Measurements from ENCODE around the gene PHLPP1. TPM values are rescaled to one million over a fixed set of nuclear protein-coding genes. Genes with fewer than 3 reads are reported as not detected.

The PHLPP1 gene
- total RNA-seq, 1 experiment from 2014 or later = 39.9 TPM

GRCh38 chr18:62883937-62884735 is 168.8 kb downstream of the PHLPP1 start:
- Histone ChIP-seq H2BK12ac (ENCODE audit: insufficient read length, low read depth, low read length) (no peak overlapping the region), H2BK5ac (ENCODE audit: insufficient read length, low read length) (no peak overlapping the region), H3K9me3 (ENCODE audit: control insufficient read depth, low read depth, low read length) (no peaks in the 10 kb centered on the region), H2AFZ (ENCODE audit: low read length) (no peak overlapping the region), H3K4ac (ENCODE audit: low read depth, low read length) (no peak overlapping the region), H2BK20ac (ENCODE audit: low read depth, low read length, poor library complexity, severe bottlenecking) (no peak overlapping the region), H3K23me2 (ENCODE audit: insufficient read length, low read depth, low read length, poor library complexity, severe bottlenecking) (no peaks in the 10 kb centered on the region), H3T11ph (ENCODE audit: low read length) (no peak overlapping the region), H2BK120ac (ENCODE audit: low read depth, low read length, poor library complexity, severe bottlenecking) (no peak overlapping the region), H3K27me3 (ENCODE audit: insufficient read depth, low read length) (no peaks in the 10 kb centered on the region), H3K14ac (ENCODE audit: insufficient read depth, low read length) (no peak overlapping the region), H2AK5ac (ENCODE audit: insufficient read length, low read length) (no peak overlapping the region), H3K9ac (ENCODE audit: extremely low read depth, insufficient read length, low read length) (no peak overlapping the region), H3K79me2 (ENCODE audit: insufficient read depth, low read length) (peaks cover 6% of the 10 kb centered on the region; the same call in 1 of the 2 replicates), H4K8ac (replicated peaks; ENCODE audit: insufficient read length, low read depth, low read length) (no peak overlapping the region), H4K5ac (ENCODE audit: insufficient read length, low read depth, low read length) (no peak overlapping the region), H3K4me1 (ENCODE audit: insufficient read depth, low read length) (peaks cover 8% of the 10 kb centered on the region; the same call in 1 of the 2 replicates), H3K4me2 (ENCODE audit: insufficient read depth, insufficient read length, low read length) (no peak overlapping the region), H3K79me1 (ENCODE audit: insufficient read depth, low read depth, low read length, poor library complexity, severe bottlenecking) (peaks cover 6% of the 10 kb centered on the region), H3K27ac (ENCODE audit: insufficient read length, low read depth, low read length) (no peak overlapping the region), H4K91ac (ENCODE audit: insufficient read length, low read depth, low read length) (no peak overlapping the region), H2BK15ac (ENCODE audit: low read depth, low read length) (no peak overlapping the region), H3K18ac (ENCODE audit: insufficient read length, low read depth, low read length) (no peak overlapping the region), H3K56ac (ENCODE audit: insufficient read length, low read depth, low read length) (no peak overlapping the region), H4K20me1 (ENCODE audit: control insufficient read depth, insufficient read depth, insufficient read length) (no peaks in the 10 kb centered on the region), H3K23ac (ENCODE audit: insufficient read length, low read depth, low read length) (no peak overlapping the region)
- TF ChIP-seq, protein P1, sequence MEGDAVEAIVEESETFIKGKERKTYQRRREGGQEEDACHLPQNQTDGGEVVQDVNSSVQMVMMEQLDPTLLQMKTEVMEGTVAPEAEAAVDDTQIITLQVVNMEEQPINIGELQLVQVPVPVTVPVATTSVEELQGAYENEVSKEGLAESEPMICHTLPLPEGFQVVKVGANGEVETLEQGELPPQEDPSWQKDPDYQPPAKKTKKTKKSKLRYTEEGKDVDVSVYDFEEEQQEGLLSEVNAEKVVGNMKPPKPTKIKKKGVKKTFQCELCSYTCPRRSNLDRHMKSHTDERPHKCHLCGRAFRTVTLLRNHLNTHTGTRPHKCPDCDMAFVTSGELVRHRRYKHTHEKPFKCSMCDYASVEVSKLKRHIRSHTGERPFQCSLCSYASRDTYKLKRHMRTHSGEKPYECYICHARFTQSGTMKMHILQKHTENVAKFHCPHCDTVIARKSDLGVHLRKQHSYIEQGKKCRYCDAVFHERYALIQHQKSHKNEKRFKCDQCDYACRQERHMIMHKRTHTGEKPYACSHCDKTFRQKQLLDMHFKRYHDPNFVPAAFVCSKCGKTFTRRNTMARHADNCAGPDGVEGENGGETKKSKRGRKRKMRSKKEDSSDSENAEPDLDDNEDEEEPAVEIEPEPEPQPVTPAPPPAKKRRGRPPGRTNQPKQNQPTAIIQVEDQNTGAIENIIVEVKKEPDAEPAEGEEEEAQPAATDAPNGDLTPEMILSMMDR (conservative IDR thresholded peaks at IDR 0.05) = no peak
- Mint-ChIP-seq H3K36me3 (ENCODE audit: insufficient read depth in 1 of 3, low read depth in 3 of 3) (peaks cover 0 to 7% (median 2%) of the 10 kb centered on the region in 3 experiments; a peak in 5 of 7 replicates), H3K27me3 (ENCODE audit: low read depth) (no peaks in the 10 kb centered on the region), H3K9me3 (no peaks in the 10 kb centered on the region), H3K4me3 (no peak overlapping the region), H3K27ac (no peak overlapping the region; a peak in 1 of 7 replicates), H3K4me1 (peaks cover 42% of the 10 kb centered on the region in 2 experiments)
- no peak for DNase-seq
- WGBS (ENCODE audit: extremely low coverage, insufficient read length, low lambda C conversion rate) = no CpG with 5 or more reads among the region's 6 CpGs

All from H9 (cell line).